Liver (tissue), 3 donors: ENCODE measurements around the gene TMEM176B.

Experiments used
- CTCF ChIP-seq: fragments of 150-350 bp; IDR thresholded peaks from 2 replicates; pipeline ENCODE4 v1.5.1; 2017; ENCODE audit warnings: improper control_type of control experiment, low read depth, low read length; ENCODE audit not compliant: missing input control
- EGR1 ChIP-seq, 2 donors: IDR thresholded peaks; 2 replicates each; pipeline ENCODE4 v1.6.1; 2016 to 2018; ENCODE audit warnings: antibody characterized with exemption in 2 of 2, low read depth in 2 of 2
- MAX ChIP-seq: IDR thresholded peaks from 2 replicates; pipeline ENCODE4 v1.6.1; 2016; ENCODE audit warnings: antibody characterized with exemption
- RAD21 ChIP-seq, 2 donors: IDR thresholded peaks; 2 replicates each; pipeline ENCODE4 v1.6.1; 2016; ENCODE audit warnings: antibody characterized with exemption in 2 of 2, mild to moderate bottlenecking in 2 of 2
- TAF1 ChIP-seq: conservative IDR thresholded peaks from 2 replicates; pipeline ENCODE4 v1.6.1; 2016; ENCODE audit warnings: antibody characterized with exemption, mild to moderate bottlenecking
- donor health status: healthy.
- donor health status: healthy.

GRCh38 chr7:150756166-150756565 lies 44.0 kb downstream of the TMEM176B start:
- TF ChIP-seq MAX (no peak), CTCF (no peak), RAD21 (IDR thresholded peaks at IDR 0.05) (no peak), EGR1 (IDR thresholded peaks at IDR 0.05; ENCODE audit: low read depth in 2 of 2) (no peak), TAF1 (no peak)
